K562 (cell line): Measurements from ENCODE around the gene GSG1. TPM values are rescaled to one million over a fixed set of nuclear protein-coding genes. Genes with fewer than 3 reads are reported as not detected.

Source experiments
- ATAC-seq: fragments of 200-7000 bp; cut with Tn5 transposase; 3 replicates; pipeline ENCODE4 v1.9.1; 2020; ENCODE audit warnings: moderate library complexity
- BruUV-seq: library from RNA; stranded (reverse); fragments of 400-500 nt; replicated peaks from 2 replicates; lab custom pipeline; 2021; lab: Mats Ljungman, UMichigan
- CTCF ChIA-PET: fragments of 300-600 bp; formaldehyde crosslinking; extraction: SDS; loops from one replicate; lab custom pipeline; 2021; ENCODE audit warnings: low intra/inter-chr PET ratio; lab: Yijun Ruan, JAX
- POLR2A ChIA-PET: fragments of 300-600, 350-650 bp; sonication (Branson Sonifier 250); formaldehyde crosslinking; extraction: SDS; loops from one replicate; lab custom pipeline; 2021; ENCODE audit warnings: antibody characterized with exemption, inconsistent platforms; lab: Yijun Ruan, JAX
- DNase-seq, 4 experiments: peaks; one replicate each; pipeline versions ENCODE4 v3.0.0 to v3.0.0-alpha.2; 2011 to 2018; ENCODE audit warnings: low spot score in 3 of 4, mixed read lengths in 3 of 4; ENCODE audit errors: extremely low read depth in 1 of 4
- FAIRE-seq: peaks from 2 replicates; lab custom pipeline; 2011; peaks lifted over from hg19 to GRCh38; lab: Jason Lieb, UNC
- H2AFZ ChIP-seq: 2 replicates; pipeline ENCODE4 v1.6.0; 2011; ENCODE audit warnings: low read depth, low read length, control low read depth, inconsistent platforms
- H3K27ac ChIP-seq: fragments of 200-600 bp; 3 replicates; pipeline ENCODE4 v1.8.0; 2011; ENCODE audit warnings: low read depth, mild to moderate bottlenecking, control low read depth, inconsistent platforms, low read length, moderate library complexity, mixed read lengths; ENCODE audit errors: extremely low read depth
- H3K27me3 ChIP-seq, 2 experiments: fragments of 300-600 bp in 1 of 2; 2 replicates in 1 of 2; 3 replicates in 1 of 2; pipeline versions ENCODE4 v1.6.0 to v1.8.0; 2011; ENCODE audit warnings: inconsistent platforms in 2 of 2, low read length in 2 of 2, mild to moderate bottlenecking in 1 of 2, mixed read lengths in 1 of 2, moderate library complexity in 1 of 2; ENCODE audit not compliant: control insufficient read depth in 2 of 2, insufficient read depth in 2 of 2
- H3K36me3 ChIP-seq: fragments of 300-600 bp; 3 replicates; pipeline ENCODE4 v1.8.0; 2011; ENCODE audit warnings: mild to moderate bottlenecking, low read length, inconsistent platforms; ENCODE audit not compliant: control insufficient read depth, insufficient read depth
- H3K4me1 ChIP-seq, 2 experiments: fragments of 200-600 bp in 1 of 2; replicated peaks in 1 of 2; 2 replicates in 1 of 2; 3 replicates in 1 of 2; pipeline versions ENCODE4 v1.5.1 to v1.8.0; 2011; ENCODE audit warnings: inconsistent platforms in 2 of 2, low read length in 2 of 2, mild to moderate bottlenecking in 1 of 2, mixed read lengths in 1 of 2, moderate library complexity in 1 of 2; ENCODE audit not compliant: control insufficient read depth in 2 of 2, insufficient read depth in 2 of 2
- H3K4me2 ChIP-seq: 2 replicates; pipeline ENCODE4 v1.6.1; 2011; ENCODE audit warnings: low read length, control low read depth, inconsistent platforms, mixed read lengths; ENCODE audit not compliant: insufficient read depth
- H3K4me3 ChIP-seq: fragments of 200-600 bp; sonication (generic), shearing (Covaris generic); 2 replicates; pipeline ENCODE4 v1.5.1; 2016; ENCODE audit warnings: control low read depth, inconsistent platforms
- H3K79me2 ChIP-seq: fragments of 200-600 bp; 3 replicates; pipeline ENCODE4 v1.8.0; 2011; ENCODE audit warnings: low read length, inconsistent platforms; ENCODE audit not compliant: control insufficient read depth, insufficient read depth
- H3K9ac ChIP-seq, 2 experiments: 2 replicates each; pipeline versions ENCODE4 v1.6.0 to v1.6.1; 2011; ENCODE audit warnings: low read depth in 2 of 2, low read length in 2 of 2, control low read depth in 1 of 2, inconsistent platforms in 1 of 2, mild to moderate bottlenecking in 1 of 2, mixed read lengths in 1 of 2; ENCODE audit not compliant: insufficient read depth in 1 of 2
- H3K9me1 ChIP-seq: one replicate; pipeline ENCODE4 v1.6.0; 2011; ENCODE audit warnings: inconsistent platforms, mild to moderate bottlenecking, low read length, moderate library complexity; ENCODE audit not compliant: control insufficient read depth, insufficient read depth
- H3K9me3 ChIP-seq: replicated peaks from 2 replicates; pipeline ENCODE4 v1.5.1; 2011; ENCODE audit warnings: low read depth, low read length, inconsistent platforms; ENCODE audit not compliant: control insufficient read depth, insufficient read depth
- H4K20me1 ChIP-seq: replicated peaks from 2 replicates; pipeline ENCODE4 v1.6.1; 2011; ENCODE audit warnings: low read length, inconsistent platforms, mixed read lengths; ENCODE audit not compliant: control insufficient read depth, insufficient read depth
- DLX4 ChIP-seq: fragments of 250-450 bp; sonication (Bioruptor Pico); IDR thresholded peaks from 2 replicates; pipeline ENCODE4 v1.6.1; 2021; ENCODE audit warnings: mild to moderate bottlenecking
- GTF2F1 ChIP-seq: IDR thresholded peaks from 2 replicates; pipeline ENCODE4 v1.6.1; 2011; ENCODE audit warnings: low read depth, low read length, improper control_type of control experiment
- ILF3 ChIP-seq: fragments of 450-650 bp; IDR thresholded peaks from 2 replicates; pipeline ENCODE4 v1.6.1; 2018; ENCODE audit warnings: antibody characterized with exemption, mild to moderate bottlenecking, moderate library complexity, borderline replicate concordance
- ILK ChIP-seq: fragments of 450-650 bp; IDR thresholded peaks from 2 replicates; pipeline ENCODE4 v1.6.1; 2016; ENCODE audit warnings: missing genetic modification characterization, low read depth, mild to moderate bottlenecking, missing compliant biosample characterization, moderate library complexity, borderline replicate concordance
- MCM5 ChIP-seq: fragments of 450-650 bp; IDR thresholded peaks from 2 replicates; pipeline ENCODE4 v1.6.1; 2016; ENCODE audit warnings: low read depth
- RREB1 ChIP-seq: fragments of 250-450 bp; sonication (Bioruptor Pico); IDR thresholded peaks from 2 replicates; pipeline ENCODE4 v1.4.0; 2020
- SAFB ChIP-seq: fragments of 200-400 bp; formaldehyde crosslinking; IDR thresholded peaks from 2 replicates; pipeline ENCODE4 v1.6.1; 2017; ENCODE audit warnings: low read depth, low read length, borderline replicate concordance
- ZFP36 ChIP-seq: fragments of 150-350 bp; IDR thresholded peaks from 2 replicates; pipeline ENCODE4 v1.6.1; 2018; ENCODE audit warnings: low read length, low read depth; ENCODE audit not compliant: partially characterized antibody
- WGBS: fragments of 100-300 bp; shearing (Covaris generic); methylation state at CpG from one replicate; pipeline ENCODE4 v1.1.6; 2016; ENCODE audit warnings: low coverage, mixed read lengths; ENCODE audit not compliant: insufficient coverage; ENCODE audit errors: missing lambda C conversion rate; 5-methylcytosine and 5-hydroxymethylcytosine counted together
- in situ Hi-C: fragments of 300-500 bp; cut with MboI; formaldehyde crosslinking; loops from 4 replicates; pipeline ENCODE4 v1.15.0; 2018; ENCODE audit warnings: inconsistent platforms, mixed read lengths
- intact Hi-C: fragments of 100-400 bp; cut with micrococcal nuclease; formaldehyde crosslinking; loops from 2 replicates; pipeline ENCODE4 v1.14.2; 2022
- polyA plus RNA-seq, 8 experiments: library from polyadenylated mRNA; depleted of rRNA in 4 of 8; stranded (reverse) in 5 of 8; unstranded in 3 of 8; fragments of >200 nt; fragmentation: Nextera tagmentation in 2 of 8; fragmentation: Illumina TruSeq in 1 of 8; extraction: Ambion mirVana in 2 of 8; extraction: Trizol in 1 of 8; gene quantifications; 2 replicates each; pipeline versions ENCODE4 v1.2.1 to v1.2.3, GENCODE V29; 2011 to 2014; ENCODE audit warnings: inconsistent platforms in 1 of 8, missing spikeins in 1 of 8
- total RNA-seq, 7 experiments: library from RNA; depleted of rRNA in 6 of 7; stranded (reverse); fragments of >200 nt in 6 of 7; fragmentation: Illumina TruSeq in 2 of 7; extraction: Trizol in 2 of 7; gene quantifications; 2 replicates each; pipeline versions ENCODE4 v1.2.1 to v1.2.3, GENCODE V29; 2011 to 2021; ENCODE audit warnings: low replicate concordance in 1 of 7

Gene GSG1
- total and polyA plus RNA-seq, 9 of the 15 experiments (the other 6 are each of a cell fraction or from before 2014, with no cell fraction given) = not detected

GRCh38 chr12:13041224-13041623 is 62.2 kb downstream of the GSG1 start:
- intact Hi-C loops (no loop called here), in situ Hi-C loops (no loop called here)
- ChIA-PET POLR2A (interaction anchor here (0.7 kb wide), 1 partner anchor 11 kb away, joined by 3 read pairs; no protein-coding TSS in a partner anchor), CTCF (no interaction called here)
- Histone ChIP-seq H4K20me1 (no peaks in the 10 kb centered on the region), H3K27me3 (no peaks in the 10 kb centered on the region), H3K9ac (no peak overlapping the region), H3K27ac (no peak overlapping the region), H3K4me1 (peaks cover 0 to 10% of the 10 kb centered on the region in 2 experiments; a peak in 3 of 5 replicates), H3K4me2 (no peak overlapping the region), H3K36me3 (no peaks in the 10 kb centered on the region), H3K4me3 (no peak overlapping the region), H3K79me2 (no peaks in the 10 kb centered on the region), H3K9me3 (no peaks in the 10 kb centered on the region), H3K9me1 (no peaks in the 10 kb centered on the region), H2AFZ (no peak overlapping the region)
- TF ChIP-seq ILK (no peak), SAFB (no peak), RREB1 (CRISPR knock-in tag) (no peak), GTF2F1 (no peak), ZFP36 (no peak), DLX4 (no peak), ILF3 (no peak), MCM5 (no peak)
- DNase-seq (no peak), ATAC-seq (no peak), FAIRE-seq (no peak)
- BruUV-seq = no TSS peak
- WGBS = 16% methylated on average over 2 of the region's 2 CpGs
